SK-N-SH treated with all-trans-retinoic acid at 6 μM for 48 hours (cell line): ENCODE data around the gene UTS2R.

Source experiments
- ATAC-seq: fragments of 200-7000 bp; cut with Tn5 transposase; 3 replicates; pipeline ENCODE4 v1.9.1; 2020; ENCODE audit warnings: mild to moderate bottlenecking, moderate library complexity
- ARNTL ChIP-seq: fragments of 450-650 bp; formaldehyde crosslinking; IDR thresholded peaks from 2 replicates; pipeline ENCODE4 v1.5.0; 2020; ENCODE audit warnings: low read depth, mild to moderate bottlenecking, moderate library complexity, borderline replicate concordance
- BACH2 ChIP-seq: fragments of 250-450 bp; sonication (Bioruptor Pico); IDR thresholded peaks from 2 replicates; pipeline ENCODE4 v1.9.0; 2021; ENCODE audit warnings: mild to moderate bottlenecking, borderline replicate concordance
- CSDC2 ChIP-seq: fragments of 250-450 bp; sonication (Bioruptor Pico); IDR thresholded peaks from 2 replicates; pipeline ENCODE4 v1.5.0; 2020; ENCODE audit warnings: mild to moderate bottlenecking, moderate library complexity
- ESRRG ChIP-seq: fragments of 250-450 bp; sonication (Bioruptor Pico); IDR thresholded peaks from 2 replicates; pipeline ENCODE4 v1.6.1; 2021; ENCODE audit warnings: mild to moderate bottlenecking
- GLIS3 ChIP-seq: fragments of 250-450 bp; sonication (Bioruptor Pico); IDR thresholded peaks from 2 replicates; pipeline ENCODE4 v1.5.0; 2020; ENCODE audit warnings: mild to moderate bottlenecking, moderate library complexity
- OSR1 ChIP-seq: fragments of 250-450 bp; sonication (Bioruptor Pico); IDR thresholded peaks from 2 replicates; pipeline ENCODE4 v1.8.0; 2022; ENCODE audit warnings: moderate library complexity, mild to moderate bottlenecking, inconsistent platforms
- PPARA ChIP-seq: fragments of 250-450 bp; sonication (Bioruptor Pico); IDR thresholded peaks from 2 replicates; pipeline ENCODE4 v1.5.0; 2020; ENCODE audit warnings: mild to moderate bottlenecking, borderline replicate concordance
- RARB ChIP-seq: fragments of 250-450 bp; sonication (Bioruptor Pico); IDR thresholded peaks from 2 replicates; pipeline ENCODE4 v1.8.0; 2021; ENCODE audit warnings: mild to moderate bottlenecking, moderate library complexity
- SNAI2 ChIP-seq: fragments of 250-450 bp; sonication (Bioruptor Pico); IDR thresholded peaks from 2 replicates; pipeline ENCODE4 v1.5.0; 2020; ENCODE audit warnings: mild to moderate bottlenecking, moderate library complexity
- TCF4 ChIP-seq: fragments of 250-450 bp; sonication (Bioruptor Pico); IDR thresholded peaks from 2 replicates; pipeline ENCODE4 v1.8.0; 2021; ENCODE audit warnings: mild to moderate bottlenecking, moderate library complexity, borderline replicate concordance
- TOX ChIP-seq: fragments of 250-450 bp; sonication (Bioruptor Pico); IDR thresholded peaks from 2 replicates; pipeline ENCODE4 v1.8.0; 2021; ENCODE audit warnings: mild to moderate bottlenecking, moderate library complexity, borderline replicate concordance
- ZC3H10 ChIP-seq: fragments of 250-450 bp; sonication (Bioruptor Pico); IDR thresholded peaks from 2 replicates; pipeline ENCODE4 v1.5.1; 2021; ENCODE audit warnings: mild to moderate bottlenecking, moderate library complexity
- ZFP3 ChIP-seq: fragments of 250-450 bp; sonication (Bioruptor Pico); IDR thresholded peaks from 2 replicates; pipeline ENCODE4 v1.5.0; 2020; ENCODE audit warnings: mild to moderate bottlenecking, moderate library complexity
- ZNF565 ChIP-seq: fragments of 450-650 bp; formaldehyde crosslinking; conservative IDR thresholded peaks from 2 replicates; pipeline ENCODE4 v1.5.0; 2020; ENCODE audit warnings: low read depth, mild to moderate bottlenecking, moderate library complexity
- ZNF70 ChIP-seq: fragments of 450-650 bp; formaldehyde crosslinking; IDR thresholded peaks from 2 replicates; pipeline ENCODE4 v1.5.0; 2020; ENCODE audit warnings: mild to moderate bottlenecking, moderate library complexity
- ZNF8 ChIP-seq: fragments of 450-650 bp; formaldehyde crosslinking; IDR thresholded peaks from 2 replicates; pipeline ENCODE4 v1.5.0; 2020; ENCODE audit warnings: mild to moderate bottlenecking, moderate library complexity
- TF ChIP-seq, protein P1 (sequence below): fragments of 250-450 bp; sonication (Bioruptor Pico); IDR thresholded peaks from 2 replicates; pipeline ENCODE4 v1.8.0; 2021; ENCODE audit warnings: low read depth, mild to moderate bottlenecking, moderate library complexity, borderline replicate concordance
- TF ChIP-seq, protein P2 (sequence below): fragments of 250-450 bp; sonication (Bioruptor Pico); IDR thresholded peaks from 2 replicates; pipeline ENCODE4 v1.5.1; 2020; ENCODE audit warnings: low read depth, mild to moderate bottlenecking, moderate library complexity
- TF ChIP-seq, protein P3 (sequence below): fragments of 250-450 bp; sonication (Bioruptor Pico); IDR thresholded peaks from 2 replicates; pipeline ENCODE4 v1.5.0; 2020; ENCODE audit warnings: mild to moderate bottlenecking, moderate library complexity
- TF ChIP-seq, protein P4 (sequence below): fragments of 250-450 bp; sonication (Bioruptor Pico); IDR thresholded peaks from 2 replicates; pipeline ENCODE4 v1.5.1; 2021; ENCODE audit warnings: mild to moderate bottlenecking, moderate library complexity

UTS2R gene

DNA sequence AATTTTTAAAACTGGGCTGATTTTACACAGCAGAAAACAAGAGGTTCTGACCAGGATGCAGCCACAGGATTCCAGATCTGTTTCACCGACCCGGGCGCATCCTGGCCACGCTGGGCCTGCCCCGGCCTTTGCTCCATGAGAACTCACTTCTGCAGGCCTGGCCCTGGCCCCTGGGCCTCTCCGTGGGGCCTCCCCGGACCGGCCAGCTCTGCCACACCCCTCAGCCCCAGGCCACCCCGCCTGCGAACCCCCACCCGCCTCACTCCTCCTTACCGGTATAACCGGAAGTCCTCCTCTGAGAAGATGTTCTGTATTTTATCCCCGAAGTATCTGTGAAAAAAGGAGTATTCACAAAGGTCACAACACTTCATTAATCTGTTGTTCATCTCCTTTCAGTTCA lies 33.5 kb downstream of the UTS2R start:
- TF ChIP-seq ARNTL (CRISPR knock-in tag) (no peak), ESRRG (CRISPR knock-in tag) (no peak), ZFP3 (CRISPR knock-in tag) (no peak), ZC3H10 (no peak), GLIS3 (CRISPR knock-in tag) (no peak), TOX (no peak), ZNF565 (CRISPR knock-in tag) (no peak), CSDC2 (CRISPR knock-in tag) (no peak), SNAI2 (CRISPR knock-in tag) (no peak), TCF4 (no peak), BACH2 (no peak), OSR1 (CRISPR knock-in tag) (no peak), PPARA (CRISPR knock-in tag) (no peak), RARB (CRISPR knock-in tag) (no peak), ZNF8 (CRISPR knock-in tag) (no peak), ZNF70 (CRISPR knock-in tag) (no peak)
- TF ChIP-seq, protein P1, sequence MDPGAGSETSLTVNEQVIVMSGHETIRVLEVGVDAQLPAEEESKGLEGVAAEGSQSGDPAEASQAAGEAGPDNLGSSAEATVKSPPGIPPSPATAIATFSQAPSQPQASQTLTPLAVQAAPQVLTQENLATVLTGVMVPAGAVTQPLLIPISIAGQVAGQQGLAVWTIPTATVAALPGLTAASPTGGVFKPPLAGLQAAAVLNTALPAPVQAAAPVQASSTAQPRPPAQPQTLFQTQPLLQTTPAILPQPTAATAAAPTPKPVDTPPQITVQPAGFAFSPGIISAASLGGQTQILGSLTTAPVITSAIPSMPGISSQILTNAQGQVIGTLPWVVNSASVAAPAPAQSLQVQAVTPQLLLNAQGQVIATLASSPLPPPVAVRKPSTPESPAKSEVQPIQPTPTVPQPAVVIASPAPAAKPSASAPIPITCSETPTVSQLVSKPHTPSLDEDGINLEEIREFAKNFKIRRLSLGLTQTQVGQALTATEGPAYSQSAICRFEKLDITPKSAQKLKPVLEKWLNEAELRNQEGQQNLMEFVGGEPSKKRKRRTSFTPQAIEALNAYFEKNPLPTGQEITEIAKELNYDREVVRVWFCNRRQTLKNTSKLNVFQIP: no peak
- TF ChIP-seq, protein P2, sequence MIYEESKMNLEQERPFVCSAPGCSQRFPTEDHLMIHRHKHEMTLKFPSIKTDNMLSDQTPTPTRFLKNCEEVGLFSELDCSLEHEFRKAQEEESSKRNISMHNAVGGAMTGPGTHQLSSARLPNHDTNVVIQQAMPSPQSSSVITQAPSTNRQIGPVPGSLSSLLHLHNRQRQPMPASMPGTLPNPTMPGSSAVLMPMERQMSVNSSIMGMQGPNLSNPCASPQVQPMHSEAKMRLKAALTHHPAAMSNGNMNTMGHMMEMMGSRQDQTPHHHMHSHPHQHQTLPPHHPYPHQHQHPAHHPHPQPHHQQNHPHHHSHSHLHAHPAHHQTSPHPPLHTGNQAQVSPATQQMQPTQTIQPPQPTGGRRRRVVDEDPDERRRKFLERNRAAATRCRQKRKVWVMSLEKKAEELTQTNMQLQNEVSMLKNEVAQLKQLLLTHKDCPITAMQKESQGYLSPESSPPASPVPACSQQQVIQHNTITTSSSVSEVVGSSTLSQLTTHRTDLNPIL (CRISPR knock-in tag): no peak
- TF ChIP-seq, protein P3, sequence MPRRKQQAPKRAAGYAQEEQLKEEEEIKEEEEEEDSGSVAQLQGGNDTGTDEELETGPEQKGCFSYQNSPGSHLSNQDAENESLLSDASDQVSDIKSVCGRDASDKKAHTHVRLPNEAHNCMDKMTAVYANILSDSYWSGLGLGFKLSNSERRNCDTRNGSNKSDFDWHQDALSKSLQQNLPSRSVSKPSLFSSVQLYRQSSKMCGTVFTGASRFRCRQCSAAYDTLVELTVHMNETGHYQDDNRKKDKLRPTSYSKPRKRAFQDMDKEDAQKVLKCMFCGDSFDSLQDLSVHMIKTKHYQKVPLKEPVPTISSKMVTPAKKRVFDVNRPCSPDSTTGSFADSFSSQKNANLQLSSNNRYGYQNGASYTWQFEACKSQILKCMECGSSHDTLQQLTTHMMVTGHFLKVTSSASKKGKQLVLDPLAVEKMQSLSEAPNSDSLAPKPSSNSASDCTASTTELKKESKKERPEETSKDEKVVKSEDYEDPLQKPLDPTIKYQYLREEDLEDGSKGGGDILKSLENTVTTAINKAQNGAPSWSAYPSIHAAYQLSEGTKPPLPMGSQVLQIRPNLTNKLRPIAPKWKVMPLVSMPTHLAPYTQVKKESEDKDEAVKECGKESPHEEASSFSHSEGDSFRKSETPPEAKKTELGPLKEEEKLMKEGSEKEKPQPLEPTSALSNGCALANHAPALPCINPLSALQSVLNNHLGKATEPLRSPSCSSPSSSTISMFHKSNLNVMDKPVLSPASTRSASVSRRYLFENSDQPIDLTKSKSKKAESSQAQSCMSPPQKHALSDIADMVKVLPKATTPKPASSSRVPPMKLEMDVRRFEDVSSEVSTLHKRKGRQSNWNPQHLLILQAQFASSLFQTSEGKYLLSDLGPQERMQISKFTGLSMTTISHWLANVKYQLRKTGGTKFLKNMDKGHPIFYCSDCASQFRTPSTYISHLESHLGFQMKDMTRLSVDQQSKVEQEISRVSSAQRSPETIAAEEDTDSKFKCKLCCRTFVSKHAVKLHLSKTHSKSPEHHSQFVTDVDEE (CRISPR knock-in tag): no peak
- TF ChIP-seq, protein P4, sequence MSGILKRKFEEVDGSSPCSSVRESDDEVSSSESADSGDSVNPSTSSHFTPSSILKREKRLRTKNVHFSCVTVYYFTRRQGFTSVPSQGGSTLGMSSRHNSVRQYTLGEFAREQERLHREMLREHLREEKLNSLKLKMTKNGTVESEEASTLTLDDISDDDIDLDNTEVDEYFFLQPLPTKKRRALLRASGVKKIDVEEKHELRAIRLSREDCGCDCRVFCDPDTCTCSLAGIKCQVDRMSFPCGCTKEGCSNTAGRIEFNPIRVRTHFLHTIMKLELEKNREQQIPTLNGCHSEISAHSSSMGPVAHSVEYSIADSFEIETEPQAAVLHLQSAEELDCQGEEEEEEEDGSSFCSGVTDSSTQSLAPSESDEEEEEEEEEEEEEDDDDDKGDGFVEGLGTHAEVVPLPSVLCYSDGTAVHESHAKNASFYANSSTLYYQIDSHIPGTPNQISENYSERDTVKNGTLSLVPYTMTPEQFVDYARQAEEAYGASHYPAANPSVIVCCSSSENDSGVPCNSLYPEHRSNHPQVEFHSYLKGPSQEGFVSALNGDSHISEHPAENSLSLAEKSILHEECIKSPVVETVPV (CRISPR knock-in tag): no peak
- no peak for ATAC-seq

DNA sequence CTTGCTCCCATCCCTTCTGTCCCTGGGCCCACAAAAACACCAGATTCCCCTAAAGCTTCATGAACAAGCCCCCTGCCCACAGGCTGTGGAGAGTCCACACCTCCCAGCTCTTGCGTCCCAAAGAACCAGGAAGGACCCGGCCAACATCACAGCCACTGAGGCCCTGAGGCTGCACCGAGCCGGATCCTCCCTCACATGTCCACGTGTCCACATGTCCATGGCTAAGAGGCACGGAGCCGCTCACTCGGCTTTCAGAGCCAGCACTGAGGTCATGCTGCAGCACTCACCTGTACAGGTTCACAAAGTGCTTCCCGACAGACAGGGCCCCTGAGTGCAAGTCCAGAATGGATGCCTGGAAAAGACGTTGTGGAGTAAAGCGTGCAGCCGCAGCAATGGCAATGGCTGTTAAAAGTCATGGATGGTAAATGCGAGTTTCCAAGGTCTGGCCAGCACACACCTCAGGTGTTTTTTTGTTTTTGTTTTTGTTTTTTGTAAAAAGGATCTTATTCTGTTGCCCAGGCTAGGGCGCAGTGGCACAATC lies 34.6 kb downstream of the UTS2R start:
- no peak for ATAC-seq
- TF ChIP-seq ARNTL (CRISPR knock-in tag): no peak
- TF ChIP-seq, protein P4 (CRISPR knock-in tag): no peak
- no peak for TF ChIP-seq ZNF8 (CRISPR knock-in tag)
- no peak for TF ChIP-seq ZC3H10
- no peak for TF ChIP-seq TOX
- no peak for TF ChIP-seq ZNF565 (CRISPR knock-in tag)
- TF ChIP-seq, all 23 proteins: peak for 0

DNA sequence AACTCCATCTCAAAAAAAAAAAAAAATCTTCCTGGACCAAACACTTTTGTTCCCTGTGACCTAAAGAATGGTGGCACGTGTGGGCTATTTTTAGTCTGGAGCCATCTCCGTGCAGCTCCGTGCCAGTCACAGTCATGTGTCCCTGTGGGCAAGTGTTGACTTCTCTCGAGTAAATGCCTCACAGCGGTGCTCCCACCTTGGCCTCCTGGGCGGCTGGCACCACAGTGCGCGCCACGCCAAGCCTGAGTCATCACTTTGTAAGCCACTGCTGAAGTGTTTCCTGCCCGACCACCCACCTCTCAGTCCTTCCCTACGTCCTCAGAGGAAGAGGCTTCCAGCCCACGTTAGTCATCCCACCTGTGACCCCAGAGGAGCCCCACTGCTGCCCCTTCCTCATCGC lies 35.7 kb downstream of the UTS2R start:
- ATAC-seq: peak; percentile 42; the same call in 2 of the 3 replicates
- TF ChIP-seq, protein P4 (CRISPR knock-in tag): no peak
- TF ChIP-seq ZC3H10: no peak
- TF ChIP-seq, protein P3 (CRISPR knock-in tag): no peak
- TF ChIP-seq, protein P1: no peak
- TF ChIP-seq ZNF565 (CRISPR knock-in tag): no peak
- TF ChIP-seq BACH2: no peak
